AML-193 (cell line): ENCODE data around the gene HOXB2.

ENCODE experiments used
- DNase-seq, 2 experiments: peaks; one replicate each; lab custom pipeline; 2025; lab: John Stamatoyannopoulos, UW

HOXB2 gene

DNA sequence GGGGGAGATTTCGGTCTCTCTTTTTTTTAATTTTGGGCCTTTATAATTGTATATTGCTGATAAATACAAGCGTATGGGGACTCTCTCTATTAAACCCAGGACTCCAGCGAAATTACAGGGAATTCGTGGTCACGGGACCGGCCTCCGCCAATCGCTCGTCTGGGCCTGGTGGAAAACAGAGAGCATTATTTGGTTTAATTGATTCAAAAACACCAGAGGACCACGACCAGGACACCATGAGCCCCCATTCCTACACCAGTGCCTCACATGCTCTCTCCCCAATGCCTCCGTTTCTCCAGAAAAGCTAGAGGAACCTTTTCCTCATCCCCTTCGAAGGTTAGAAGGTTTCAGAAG lies at the start of gene HOXB2:
HOXB2 (minus strand) TSS at position 88 of the 354 bp plus-strand sequence. CDS start 198 bp downstream, outside the sequence.
- no peak for DNase-seq

- peak; percentile 61 to 63 for DNase-seq
These were observed 49.1 kb upstream of the HOXB2 start for GRCh38 chr17:48593840-48594537.

DNA sequence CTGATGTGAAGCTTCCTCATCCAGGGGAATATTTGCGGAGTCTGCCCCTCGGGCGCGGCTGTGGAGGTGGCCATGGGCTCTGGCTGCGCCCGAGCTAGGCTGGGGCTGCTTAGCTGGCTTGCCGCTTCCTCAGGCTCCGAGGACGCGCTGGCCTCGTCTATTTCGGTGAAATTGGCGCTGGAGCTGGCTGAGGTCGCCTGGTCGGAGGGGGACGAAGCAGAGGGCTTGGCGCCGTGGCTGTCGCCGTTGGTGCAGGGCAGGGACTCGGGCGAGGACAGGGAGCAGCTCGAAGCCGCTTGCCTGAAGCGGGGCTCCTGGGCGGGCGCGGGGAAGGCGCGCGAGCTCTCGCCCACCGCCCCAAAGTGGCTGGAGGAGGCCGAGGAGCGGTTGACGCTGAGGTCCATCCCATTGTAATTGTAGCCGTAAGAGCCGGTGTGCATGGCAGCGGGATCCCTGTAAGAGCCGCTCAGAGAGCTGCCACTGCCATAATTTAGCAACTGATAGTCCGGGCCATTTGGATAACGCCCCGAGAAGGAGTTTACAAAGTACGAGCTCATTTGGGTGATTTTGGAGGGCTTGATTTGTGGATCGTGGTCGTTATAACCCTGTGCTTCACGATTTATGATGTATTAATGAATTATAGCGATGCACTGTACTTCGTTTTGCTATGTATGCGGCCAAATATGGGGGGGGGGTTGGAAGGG lies 48.4 kb upstream of the HOXB2 start, which contains the start of gene HOXB5:
HOXB5 (minus strand) TSS at position 654 of the 704 bp plus-strand sequence; CDS start at position 557, 97 bp downstream.
- DNase-seq = no peak

DNA sequence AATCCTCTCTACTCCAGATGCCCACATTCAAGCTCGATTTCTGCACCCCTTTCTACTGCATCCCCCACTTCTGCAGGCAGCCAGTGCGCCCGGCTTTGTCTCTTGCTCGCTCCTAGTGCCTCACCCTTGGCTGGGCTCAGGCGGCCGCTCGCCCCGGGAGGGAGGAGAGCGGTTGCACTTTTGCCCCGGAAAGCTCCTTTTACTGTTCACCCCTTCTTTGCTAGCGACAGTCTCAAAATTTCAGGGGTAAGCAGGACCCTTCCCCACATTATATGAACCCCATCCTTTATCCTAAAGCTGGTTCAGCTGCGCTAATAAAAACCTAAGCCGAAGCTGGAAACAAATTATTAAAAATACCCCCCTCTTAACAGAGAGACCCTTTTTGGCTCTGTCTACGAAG lies 47.7 kb upstream of the HOXB2 start:
- DNase-seq = no peak

GRCh38 chr17:48592057-48592514 lies 47.2 kb upstream of the HOXB2 start:
- no peak for DNase-seq

DNA sequence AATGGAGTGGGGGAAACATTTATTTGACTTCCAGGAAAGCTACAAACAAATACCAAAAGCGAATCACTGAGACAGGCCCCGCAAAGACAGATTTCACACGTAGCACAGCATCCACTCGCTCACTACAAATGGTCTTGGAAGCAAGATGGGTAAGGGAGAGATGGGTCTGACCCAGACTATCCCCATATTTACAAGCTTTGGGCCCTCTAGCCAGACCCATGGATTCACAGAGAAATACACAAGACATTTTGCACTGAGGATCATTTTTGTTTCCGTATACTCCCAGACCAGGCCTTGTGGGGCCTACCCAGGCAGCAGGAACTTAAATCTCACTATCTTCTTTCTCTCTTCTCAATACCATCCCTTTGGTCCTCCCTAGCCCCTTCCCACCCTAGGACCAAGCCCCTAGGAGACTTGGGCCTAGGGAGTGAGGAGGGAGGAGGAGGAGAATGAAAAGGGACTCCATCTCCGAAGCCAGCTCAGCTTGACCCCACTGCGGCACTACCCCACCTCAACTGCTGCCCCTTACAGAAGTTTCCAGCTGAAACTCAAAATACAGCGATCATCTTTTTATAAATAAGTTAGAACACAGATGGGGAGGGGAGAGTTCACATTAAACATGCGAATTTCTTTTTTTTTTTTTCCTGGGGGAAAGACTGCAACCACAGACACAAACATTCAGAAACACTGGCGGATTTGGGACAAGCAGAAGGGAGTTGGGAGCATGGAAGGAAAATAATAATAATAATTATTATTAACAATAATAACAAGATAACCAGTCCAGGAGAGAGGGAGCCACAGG lies 46.5 kb upstream of the HOXB2 start:
- DNase-seq = no peak

GRCh38 chr17:48590607-48591161 lies 45.8 kb upstream of the HOXB2 start:
- no peak for DNase-seq

GRCh38 chr17:48589831-48590606 lies 45.1 kb upstream of the HOXB2 start, which contains the start of gene HOXB3:
Gene HOXB3 (minus strand): TSS chr17:48590241. CDS start chr17:48552474, 37,767 bp downstream.
- DNase-seq = no peak

DNA sequence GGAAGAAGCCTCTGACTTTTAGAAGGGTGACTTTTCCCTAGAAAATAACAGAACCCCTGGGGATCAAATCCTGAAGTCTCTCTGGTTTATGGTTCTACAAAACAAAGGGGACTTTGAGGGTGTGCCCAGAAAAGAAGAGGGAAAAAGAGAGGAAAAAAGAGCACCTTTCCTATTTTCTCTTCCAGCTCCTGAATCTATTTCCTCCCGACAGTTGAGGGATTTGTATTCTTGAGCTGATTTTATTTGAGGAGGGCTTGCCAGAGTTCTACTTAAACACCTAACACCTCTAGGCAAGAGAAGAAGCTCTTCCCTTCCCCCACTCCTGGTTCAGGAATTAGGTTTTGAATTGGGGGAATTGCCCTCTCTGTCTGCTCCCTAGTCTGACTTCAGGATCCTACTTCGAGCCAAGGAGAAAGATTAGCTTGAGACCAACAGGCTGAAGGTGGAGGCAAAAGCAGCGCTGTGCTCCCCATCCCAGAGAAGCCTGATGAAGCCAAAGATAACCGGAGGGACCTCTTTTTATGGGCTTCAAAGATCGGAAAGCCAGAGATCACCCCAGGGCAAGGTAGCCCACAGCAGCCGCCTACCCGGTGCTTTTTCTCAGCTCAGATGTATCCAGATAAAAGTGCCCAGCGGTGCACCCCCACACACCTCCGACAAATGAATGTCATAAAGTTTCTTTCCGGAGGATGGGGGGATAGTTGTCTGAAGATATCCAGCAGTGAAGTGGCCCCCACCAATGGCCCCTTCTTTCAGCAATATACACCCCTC lies 44.3 kb upstream of the HOXB2 start:
- DNase-seq = no peak

- DNase-seq = no peak
These were observed 43.6 kb upstream of the HOXB2 start for GRCh38 chr17:48588528-48588927.

DNA sequence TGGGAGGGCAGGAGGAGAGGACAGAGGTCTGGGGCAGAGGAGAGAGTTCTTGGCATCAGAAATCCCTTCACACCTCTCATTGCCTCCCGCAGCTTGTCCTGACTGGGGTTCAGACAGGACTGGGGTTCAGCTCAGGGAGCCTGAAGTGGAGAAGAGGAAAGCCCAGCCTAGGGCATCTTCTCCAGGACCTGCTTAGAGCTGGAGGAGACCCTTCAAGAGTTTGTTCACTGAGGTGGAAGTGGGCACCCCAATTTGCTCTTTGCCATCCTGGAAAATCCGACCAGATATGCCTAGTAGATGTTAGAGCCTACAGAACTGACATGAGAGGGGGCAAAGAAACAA lies 43.1 kb upstream of the HOXB2 start:
- DNase-seq = no peak

GRCh38 chr17:48587276-48588073 lies 42.6 kb upstream of the HOXB2 start:
- no peak for DNase-seq

DNA sequence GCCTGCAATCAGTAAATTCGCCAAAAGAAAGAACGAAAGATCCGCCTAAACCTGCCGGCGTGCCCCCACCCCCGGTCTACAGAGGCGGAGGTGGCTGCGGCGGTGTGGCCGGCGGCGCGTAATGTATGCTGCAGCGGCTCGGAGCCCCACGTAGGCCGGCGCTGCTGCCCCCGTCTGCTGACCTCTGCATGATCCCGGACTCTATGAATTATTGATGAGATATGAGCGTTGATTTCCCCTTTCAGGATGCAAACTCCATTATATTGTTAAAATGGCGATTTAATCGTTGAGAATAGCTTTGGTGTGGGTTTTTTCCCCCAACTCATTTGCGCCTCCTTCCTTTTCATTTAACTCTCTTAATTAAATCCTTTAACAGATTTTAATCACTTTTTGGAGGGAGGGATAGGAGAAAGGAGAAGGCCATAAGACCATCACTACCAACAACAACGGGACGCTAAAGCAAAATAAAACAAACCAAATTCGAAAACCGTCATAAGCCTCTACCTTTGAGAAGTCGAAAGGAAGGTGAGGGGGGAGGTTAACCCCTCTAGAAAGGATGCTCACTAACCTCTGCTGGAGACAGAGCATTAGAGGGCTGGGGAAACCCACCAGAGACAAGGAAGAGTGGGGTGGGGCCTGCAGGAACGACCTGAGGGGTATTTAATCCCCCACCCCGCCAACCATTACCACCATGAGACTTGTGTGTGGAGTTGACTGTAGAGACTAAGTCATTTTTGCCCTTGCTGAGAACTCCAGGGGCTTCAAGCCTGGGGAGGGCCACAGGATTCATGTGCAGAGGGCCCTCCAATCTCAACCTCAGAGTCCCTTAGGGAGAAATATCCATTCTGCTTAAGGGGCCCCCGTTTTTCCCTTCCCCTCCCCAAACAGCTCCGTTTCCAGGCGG lies 41.7 kb upstream of the HOXB2 start:
- DNase-seq = no peak

DNA sequence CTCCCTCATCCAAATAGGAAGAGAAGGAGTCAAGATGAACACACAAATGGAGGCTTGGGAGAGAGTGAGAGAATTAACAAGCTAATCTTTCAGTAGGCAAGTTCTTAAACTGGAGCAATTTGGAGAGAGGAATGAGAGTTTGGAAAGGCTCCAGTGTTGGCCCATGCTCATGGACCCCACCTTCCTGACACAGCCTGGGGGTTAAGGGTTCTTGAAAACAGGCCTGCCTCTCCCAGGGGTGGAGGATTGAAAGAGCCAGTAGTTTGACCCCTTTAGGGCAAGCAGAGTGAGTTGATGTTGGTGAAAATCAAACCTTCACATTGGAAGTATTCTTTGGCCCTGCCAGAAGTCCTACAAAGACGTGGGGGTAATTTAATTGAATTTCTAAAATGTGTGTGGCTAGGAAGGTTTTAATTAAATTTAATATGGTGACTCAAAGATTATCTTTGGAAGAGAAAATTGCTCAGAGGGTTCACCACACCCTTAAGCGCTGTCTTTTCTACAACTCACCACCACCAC lies 39.4 kb upstream of the HOXB2 start:
- DNase-seq = no peak

DNA sequence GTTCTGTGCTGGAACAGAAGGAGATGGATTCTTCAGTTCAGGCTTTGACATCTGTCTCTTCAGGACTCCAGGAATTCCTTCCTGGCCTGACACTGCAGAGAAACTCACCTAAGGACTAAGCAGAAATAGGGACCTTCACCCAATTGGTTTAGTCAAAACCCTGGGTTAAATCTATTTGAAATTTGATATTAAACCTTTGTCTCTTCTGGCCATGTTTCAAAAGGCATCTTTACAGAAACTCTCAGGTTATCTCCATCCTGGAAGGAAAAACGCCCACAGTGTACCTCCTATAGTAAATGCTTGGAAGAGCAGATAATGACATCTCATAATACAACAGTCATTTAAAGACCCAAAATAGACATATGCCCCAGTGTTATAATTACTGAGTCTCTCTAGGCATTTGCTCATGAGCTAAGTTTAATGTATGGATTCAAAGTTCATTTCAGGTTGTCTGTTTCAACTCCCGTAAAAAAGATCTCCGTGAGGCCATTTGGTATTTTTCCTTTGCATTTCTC lies 38.9 kb upstream of the HOXB2 start:
- DNase-seq = no peak

DNA sequence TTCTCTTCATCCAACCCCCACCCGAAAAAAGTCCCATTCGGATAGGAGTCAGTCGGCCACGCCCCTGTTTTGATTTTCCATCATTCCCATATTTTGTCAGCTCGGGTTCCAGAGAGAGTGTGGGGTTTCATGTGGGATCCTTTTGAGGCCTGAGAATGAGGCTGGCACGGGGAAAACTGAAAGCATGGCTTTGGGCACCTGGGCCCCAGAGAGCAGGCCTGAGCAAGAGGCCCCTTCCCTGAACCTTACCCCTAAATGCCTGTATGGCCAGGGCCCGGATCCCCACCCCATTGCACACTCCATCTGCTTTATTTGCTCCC lies 37.8 kb upstream of the HOXB2 start:
- no peak for DNase-seq

DNA sequence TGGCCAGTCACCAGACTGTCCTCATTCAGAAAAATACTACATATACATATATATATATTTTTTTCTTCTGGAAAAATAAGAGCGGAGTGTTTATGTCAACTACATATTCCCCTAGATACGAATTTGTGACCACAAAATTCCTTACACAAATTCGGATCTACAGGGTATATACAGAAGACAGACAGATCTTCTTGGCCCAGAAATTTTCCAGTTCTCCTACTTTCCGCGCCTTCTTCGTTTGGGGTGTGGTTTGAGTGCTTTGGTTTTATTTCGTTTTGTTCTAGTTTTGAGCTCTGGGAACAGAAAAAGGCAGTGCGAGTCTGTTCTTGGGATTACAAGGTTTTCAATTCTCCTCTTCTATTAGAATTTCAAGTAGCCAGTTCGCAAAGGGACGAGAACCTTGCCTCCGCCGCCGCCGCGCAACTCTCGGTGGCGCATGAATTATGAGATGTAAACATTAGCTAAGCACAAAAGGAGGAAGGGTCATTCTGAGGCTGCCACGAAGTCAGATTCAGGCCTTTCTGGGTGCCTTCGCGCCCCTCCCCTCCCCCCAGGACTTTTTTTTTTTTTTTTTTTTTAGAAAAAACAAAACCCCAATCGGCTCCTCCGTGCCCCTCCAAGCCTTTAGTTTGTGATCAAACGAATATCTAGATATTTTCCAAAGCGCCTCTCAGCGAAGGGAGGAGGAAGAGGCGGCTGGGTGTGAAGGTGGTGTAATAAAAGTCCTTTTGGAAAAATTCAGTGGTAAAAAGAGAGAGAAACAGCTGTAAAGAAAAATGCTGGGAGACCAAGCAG lies 35.0 kb upstream of the HOXB2 start:
- DNase-seq = no peak

DNA sequence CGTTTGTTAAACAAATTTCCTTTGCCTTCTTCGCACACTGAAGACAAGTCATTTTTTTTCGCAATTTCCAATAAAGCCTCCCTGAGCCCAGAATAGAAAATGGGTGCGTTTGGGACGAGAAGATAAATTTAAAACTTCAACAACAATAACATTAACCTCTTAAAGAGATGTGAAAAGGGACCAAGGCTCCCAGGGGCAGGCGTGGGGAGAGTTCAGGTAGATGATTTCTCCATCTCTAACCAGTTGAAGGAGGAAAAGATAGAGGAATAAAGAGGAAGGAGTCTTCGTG lies 34.5 kb upstream of the HOXB2 start:
- DNase-seq = no peak
